GM19351 (cell line): ENCODE data around the gene SYT1.

Source experiments
- ATAC-seq: cut with Tn5 transposase; IDR thresholded peaks from one replicate; pipeline ENCODE4 v1.9.1; 2021; ENCODE audit warnings: mild to moderate bottlenecking, moderate library complexity; ENCODE audit not compliant: unreplicated experiment

The SYT1 gene

GRCh38 chr12:79329933-79330332, 465.4 kb downstream of the SYT1 start:
- ATAC-seq: no peak

- no peak for ATAC-seq
Observed at GRCh38 chr12:79331870-79332269, 467.3 kb downstream of the SYT1 start.

- ATAC-seq: no peak
Observed at GRCh38 chr12:79333144-79333543, 468.6 kb downstream of the SYT1 start.

- ATAC-seq: no peak
Observed at GRCh38 chr12:79337662-79338290, 473.2 kb downstream of the SYT1 start.

GRCh38 chr12:79344855-79345847, 480.6 kb downstream of the SYT1 start:
- peak; percentile 83 for ATAC-seq

GRCh38 chr12:79347866-79348265, 483.3 kb downstream of the SYT1 start:
- no peak for ATAC-seq

GRCh38 chr12:79351251-79351650, 486.7 kb downstream of the SYT1 start:
- no peak for ATAC-seq

- ATAC-seq: no peak
Observed at GRCh38 chr12:79356216-79356615, 491.6 kb downstream of the SYT1 start.

GRCh38 chr12:79357048-79357447, 492.5 kb downstream of the SYT1 start:
- ATAC-seq: no peak

- no peak for ATAC-seq
Observed at GRCh38 chr12:79358716-79359300, 494.2 kb downstream of the SYT1 start.

- no peak for ATAC-seq
Observed at GRCh38 chr12:79360286-79360685, 495.7 kb downstream of the SYT1 start.

GRCh38 chr12:79360936-79361335, 496.4 kb downstream of the SYT1 start:
- ATAC-seq: no peak

GRCh38 chr12:79364197-79364596, 499.6 kb downstream of the SYT1 start:
- no peak for ATAC-seq

- ATAC-seq: no peak
Observed at GRCh38 chr12:79366374-79366773, 501.8 kb downstream of the SYT1 start.

GRCh38 chr12:79367032-79367589, 502.5 kb downstream of the SYT1 start:
- no peak for ATAC-seq

GRCh38 chr12:79370021-79370420, 505.4 kb downstream of the SYT1 start:
- ATAC-seq: no peak

- ATAC-seq: no peak
Observed at GRCh38 chr12:79371226-79371625, 506.7 kb downstream of the SYT1 start.

- ATAC-seq: peak; percentile 86
Observed at GRCh38 chr12:79373896-79374499, 509.4 kb downstream of the SYT1 start.

- no peak for ATAC-seq
Observed at GRCh38 chr12:79374545-79374944, 510.0 kb downstream of the SYT1 start.

GRCh38 chr12:79375050-79375449, 510.5 kb downstream of the SYT1 start:
- no peak for ATAC-seq

GRCh38 chr12:79378496-79378895, 513.9 kb downstream of the SYT1 start:
- no peak for ATAC-seq
